Stimulated activated CD4-positive, alpha-beta T cell treated with anti-CD3 and anti-CD28 coated beads, Interleukin-1b, Interleukin-23, amount 100 ng/mL, for 24 hours (primary cell): Measurements from ENCODE around the gene CAP2.
"Not testable (repeated sequence)": the region's sequence is repeated elsewhere in the genome, so short reads cannot be mapped to it uniquely, and the experiment has no call there.

Source experiments
- DNase-seq, 4 experiments: peaks; one replicate each; pipeline ENCODE4 v3.0.0-alpha.2; 2020; ENCODE audit warnings: low read depth in 4 of 4, low spot score in 1 of 4

The CAP2 gene

DNA sequence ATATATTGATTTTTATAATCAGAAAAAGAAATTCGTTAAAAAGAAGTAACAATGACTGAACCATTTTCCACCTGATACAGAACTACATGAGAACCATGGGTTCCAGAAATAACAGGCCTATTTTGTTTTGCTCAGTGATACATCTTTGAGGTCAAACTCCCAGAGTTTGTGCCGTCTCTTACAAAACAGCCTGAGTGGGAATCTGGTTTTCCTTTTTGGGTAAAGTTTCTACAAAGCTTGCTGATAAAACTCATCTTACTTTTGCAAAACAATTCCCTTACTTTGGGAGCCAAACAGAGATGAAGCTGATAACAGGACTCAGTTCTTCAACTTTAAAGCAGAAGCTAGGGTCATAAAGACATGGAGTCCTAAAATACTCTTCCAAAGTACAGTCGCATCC, 108.0 kb downstream of the CAP2 start:
- DNase-seq: no peak

GRCh38 chr6:17501982-17502704, 108.7 kb downstream of the CAP2 start:
- DNase-seq: no peak

DNA sequence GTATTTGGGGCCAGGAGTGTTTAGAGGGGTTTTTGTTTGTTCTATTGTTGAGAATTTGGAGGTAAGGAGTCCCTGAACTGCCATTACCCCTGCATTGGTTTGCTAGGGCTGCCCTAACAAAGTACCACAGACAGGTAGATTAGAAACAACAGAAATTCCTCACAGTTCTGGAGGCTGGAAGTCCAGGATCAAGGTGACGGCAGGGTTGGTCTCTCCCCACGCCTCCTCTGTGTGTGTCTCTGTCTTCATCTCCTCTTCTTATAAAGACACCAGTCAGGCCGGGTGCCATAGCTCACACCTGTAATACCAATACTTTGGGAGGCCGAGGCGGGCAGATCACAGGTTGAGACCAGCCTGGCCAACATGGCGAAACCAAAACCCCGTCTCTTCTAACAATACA, 109.7 kb downstream of the CAP2 start:
- DNase-seq: no peak

- no peak for DNase-seq
These were observed 110.6 kb downstream of the CAP2 start for GRCh38 chr6:17504005-17504404.

DNA sequence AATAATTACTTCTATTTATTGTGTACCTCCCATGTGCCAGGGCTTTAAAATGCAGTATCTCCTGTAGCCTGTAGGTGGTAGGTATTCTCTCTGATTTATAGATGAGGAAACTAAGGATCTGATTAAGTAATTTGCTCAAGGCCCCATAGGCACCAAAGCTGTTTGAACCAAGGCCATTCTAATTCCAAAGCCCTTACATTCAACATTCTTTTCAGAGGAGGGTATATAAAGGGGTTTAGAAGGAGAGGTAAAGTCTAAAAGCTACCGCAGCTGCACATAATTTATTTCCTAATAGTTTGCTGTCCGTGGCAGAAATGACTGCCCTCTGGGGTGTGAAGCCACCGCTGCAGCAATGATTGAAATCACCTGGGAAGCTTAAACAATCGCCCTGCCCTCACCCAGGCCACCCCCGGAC, 111.7 kb downstream of the CAP2 start:
- no peak for DNase-seq

DNA sequence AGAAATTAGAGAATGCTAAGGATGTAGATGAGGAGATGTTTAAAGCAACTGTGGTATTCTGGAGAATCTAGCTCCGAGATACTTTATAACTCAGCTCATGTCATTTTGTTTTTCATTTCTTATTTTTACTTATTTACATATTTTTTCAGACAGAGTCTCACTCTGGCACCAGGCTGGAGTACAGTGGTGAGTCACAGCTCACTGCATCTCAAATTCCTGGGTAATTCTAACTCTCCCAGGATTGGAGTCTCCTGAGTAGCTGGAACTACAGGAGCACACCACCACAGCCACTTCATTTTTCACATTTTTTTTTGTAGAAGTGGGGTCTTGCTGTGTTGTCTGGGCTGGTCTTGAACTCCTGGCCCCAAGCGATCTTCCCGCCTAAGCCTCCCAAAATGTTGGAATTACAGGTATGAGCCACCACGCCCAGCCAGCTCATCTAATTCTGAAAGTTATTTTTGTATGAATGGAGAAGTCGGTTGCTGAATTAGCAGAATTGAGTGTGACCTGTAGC, 112.4 kb downstream of the CAP2 start:
- DNase-seq: no peak

DNA sequence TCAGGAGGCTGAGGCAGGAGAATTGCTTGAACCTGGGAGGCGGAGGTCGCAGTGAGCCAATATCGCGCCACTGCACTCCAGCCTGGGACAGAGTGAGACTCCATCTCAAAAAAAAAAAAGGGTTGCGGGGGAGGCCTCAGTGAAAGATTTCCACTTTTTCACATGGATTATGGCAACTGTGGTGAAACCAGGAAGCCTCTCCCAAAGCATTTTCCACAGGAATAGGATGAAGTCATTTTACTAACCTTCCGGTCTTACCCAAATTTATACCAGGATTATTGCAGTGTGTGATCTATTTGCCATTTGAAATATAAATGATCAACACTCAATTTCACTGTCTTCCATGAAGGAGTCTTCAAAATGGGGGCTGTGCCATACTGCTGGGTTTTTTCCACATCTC, 113.1 kb downstream of the CAP2 start:
- no peak for DNase-seq

DNA sequence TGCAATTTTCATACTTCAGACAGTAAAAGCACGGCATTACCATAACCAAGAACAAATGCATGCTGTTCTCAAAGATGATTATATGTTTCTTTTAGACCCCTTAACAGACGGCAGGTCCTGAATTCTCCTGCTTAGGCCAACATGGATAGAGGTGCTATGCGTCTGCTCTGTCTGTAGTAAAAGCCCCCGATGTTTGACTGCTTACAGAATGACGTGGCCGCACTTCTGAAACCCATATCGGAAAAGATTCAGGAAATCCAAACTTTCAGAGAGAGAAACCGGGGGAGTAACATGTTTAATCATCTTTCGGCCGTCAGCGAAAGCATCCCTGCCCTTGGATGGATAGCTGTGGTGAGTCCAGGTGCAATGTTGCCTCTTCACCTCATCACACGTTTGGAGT, 113.6 kb downstream of the CAP2 start:
- DNase-seq: no peak

GRCh38 chr6:17511084-17511483, 117.7 kb downstream of the CAP2 start:
- no peak for DNase-seq

- no peak for DNase-seq
These were observed 118.2 kb downstream of the CAP2 start for GRCh38 chr6:17511580-17511979.

DNA sequence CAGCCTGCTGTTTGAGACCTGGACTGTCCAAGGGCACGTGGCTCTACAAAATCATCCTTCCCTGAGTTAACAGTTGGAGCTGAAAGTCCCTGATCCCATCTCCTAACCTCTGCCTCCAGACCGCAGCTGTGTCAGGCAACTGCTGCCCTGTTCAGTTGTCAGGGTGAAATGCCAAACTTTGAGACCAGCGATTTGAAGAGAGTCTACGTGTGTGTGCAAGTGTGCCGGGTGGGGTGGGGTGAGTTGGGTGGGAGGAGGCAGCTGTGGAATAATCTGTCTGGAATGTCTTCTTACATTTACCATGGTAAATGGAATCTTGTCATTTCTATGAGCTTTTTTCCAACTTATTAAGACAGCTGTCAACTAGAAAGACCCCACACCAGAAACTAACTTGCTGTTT, 125.7 kb downstream of the CAP2 start:
- DNase-seq: no peak

DNA sequence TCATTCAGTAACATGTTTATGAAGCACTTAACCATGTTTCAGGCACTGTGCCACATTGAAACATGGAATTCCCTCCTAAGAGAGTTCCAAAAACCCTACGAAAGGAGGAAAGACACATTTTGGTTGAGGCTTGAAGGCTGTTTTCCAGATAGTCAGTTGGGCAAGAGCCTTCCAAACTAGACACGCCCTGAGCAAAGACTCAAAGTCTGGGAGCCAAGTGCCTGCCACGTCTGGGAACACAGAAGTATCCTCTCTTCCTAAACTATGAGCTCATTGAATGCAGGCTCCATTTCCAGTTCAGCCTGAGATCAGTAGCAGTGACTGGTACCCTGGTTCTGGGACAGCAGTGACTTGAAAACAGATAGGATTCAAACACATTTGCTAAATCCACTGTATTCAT, 132.2 kb downstream of the CAP2 start:
- no peak for DNase-seq

DNA sequence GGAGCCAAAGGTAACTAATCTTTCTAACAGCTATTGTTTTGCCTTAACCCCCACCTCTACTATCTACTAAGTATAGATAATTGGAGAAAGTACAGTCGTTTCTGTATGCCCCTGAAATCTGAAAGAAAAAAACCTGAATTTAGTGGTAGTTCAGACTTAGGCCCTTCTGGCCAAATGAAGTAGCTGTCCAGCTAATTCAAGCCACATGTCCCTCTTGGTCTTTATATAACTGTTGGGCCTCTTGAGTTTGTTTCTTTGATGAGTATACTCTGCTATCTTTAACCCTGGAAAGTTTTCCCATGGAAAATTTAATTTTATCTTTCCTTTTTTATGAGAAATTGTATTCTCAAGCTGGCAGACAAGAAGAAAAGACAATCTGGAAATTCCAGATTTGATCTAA, 133.7 kb downstream of the CAP2 start:
- no peak for DNase-seq

- DNase-seq: no peak
These were observed 137.0 kb downstream of the CAP2 start for GRCh38 chr6:17530321-17530835.

- peak in 1 of 4 experiments; percentile 8 for DNase-seq
These were observed 143.2 kb downstream of the CAP2 start for GRCh38 chr6:17536586-17536985.

DNA sequence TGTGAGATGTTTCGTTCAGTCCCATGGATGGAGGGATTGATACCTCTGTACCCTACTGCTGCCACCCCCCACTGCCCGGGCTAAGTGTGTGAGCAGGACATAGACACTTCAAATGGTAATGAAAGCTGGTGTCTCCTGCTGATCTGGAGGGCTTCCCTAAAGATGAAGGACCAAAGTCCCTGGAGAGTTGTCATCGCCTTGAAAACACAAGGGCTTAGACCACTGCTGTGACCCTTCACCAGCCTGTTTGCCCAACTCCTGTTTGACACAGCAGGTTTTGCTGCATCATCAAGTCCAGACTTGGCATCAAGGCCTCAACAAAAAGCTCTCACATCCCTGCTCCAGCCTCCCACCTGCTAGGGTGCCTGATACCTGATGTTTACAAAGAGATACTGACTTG, 148.8 kb downstream of the CAP2 start:
- no peak for DNase-seq

- DNase-seq: not testable (repeated sequence)
These were observed 152.3 kb downstream of the CAP2 start for GRCh38 chr6:17545681-17546080.

- DNase-seq: no peak
These were observed 158.1 kb downstream of the CAP2 start for GRCh38 chr6:17551383-17551958.

- no peak for DNase-seq
These were observed 159.5 kb downstream of the CAP2 start for GRCh38 chr6:17552861-17553260.

- DNase-seq: no peak
These were observed 162.6 kb downstream of the CAP2 start for GRCh38 chr6:17556014-17556413.

- no peak for DNase-seq
These were observed 169.2 kb downstream of the CAP2 start for GRCh38 chr6:17562636-17563035.

DNA sequence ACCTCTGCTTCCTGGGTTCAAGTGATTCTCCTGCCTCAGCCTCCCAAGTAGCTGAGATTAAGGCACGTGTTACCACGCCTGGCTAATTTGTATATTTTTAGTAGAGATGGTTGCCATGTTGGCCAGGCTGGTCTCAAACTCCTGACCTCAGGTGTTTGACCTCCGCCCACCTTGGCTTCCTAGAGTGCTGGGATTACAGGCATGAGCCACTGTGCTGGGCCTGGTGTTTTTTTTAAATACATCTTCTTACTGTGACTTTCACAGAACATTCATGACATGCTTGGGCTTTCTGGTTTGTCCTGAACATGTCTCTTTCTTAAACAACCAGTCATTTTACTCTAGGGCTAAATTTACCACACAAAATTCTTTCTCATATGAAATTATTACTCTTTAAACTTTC, 172.0 kb downstream of the CAP2 start:
- DNase-seq: no peak
